K562 (cell line): ENCODE measurements around the gene IMMP2L. TPM values are rescaled to one million over a fixed set of nuclear protein-coding genes. Genes with fewer than 3 reads are reported as not detected.
A peak's percentile ranks its signal among the peaks of the same experiment; 100 is the strongest.

Experiments
- DPF2 ChIP-seq: fragments of 450-650 bp; IDR thresholded peaks from 2 replicates; pipeline ENCODE4 v1.6.1; 2016
- FOS ChIP-seq: IDR thresholded peaks from 3 replicates; pipeline ENCODE4 v1.6.1; 2011; ENCODE audit not compliant: insufficient read length; ENCODE audit errors: extremely low read depth
- GTF2F1 ChIP-seq: IDR thresholded peaks from 2 replicates; pipeline ENCODE4 v1.6.1; 2011; ENCODE audit warnings: low read depth, low read length, improper control_type of control experiment
- HMGN3 ChIP-seq: IDR thresholded peaks from 2 replicates; pipeline ENCODE4 v1.6.1; 2011; ENCODE audit warnings: borderline replicate concordance, low read depth, mild to moderate bottlenecking, mixed read lengths, low read length; ENCODE audit not compliant: insufficient read length; ENCODE audit errors: extremely low read depth
- HSF4 ChIP-seq: fragments of 250-450 bp; sonication (Bioruptor Pico); IDR thresholded peaks from 2 replicates; pipeline ENCODE4 v2.1.2; 2022; ENCODE audit warnings: mild to moderate bottlenecking, moderate library complexity, borderline replicate concordance
- KDM5B ChIP-seq: fragments of 200-600 bp; sonication (generic); IDR thresholded peaks from 2 replicates; pipeline ENCODE4 v1.6.1; 2012; ENCODE audit warnings: low read depth, mild to moderate bottlenecking, moderate library complexity, low read length, control low read depth, inconsistent platforms; ENCODE audit not compliant: insufficient replicate concordance
- MLLT1 ChIP-seq, 2 experiments: fragments of 450-650 bp; IDR thresholded peaks; 2 replicates each; pipeline ENCODE4 v1.6.1; 2016
- MTA2 ChIP-seq: fragments of 450-650 bp; IDR thresholded peaks from 2 replicates; pipeline ENCODE4 v1.6.1; 2016; ENCODE audit warnings: low read depth
- NONO ChIP-seq, 2 experiments: fragments of 200-400 bp in 1 of 2; fragments of 450-650 bp in 1 of 2; formaldehyde crosslinking in 1 of 2; IDR thresholded peaks; 2 replicates each; pipeline ENCODE4 v1.6.1; 2017; ENCODE audit warnings: low read depth in 2 of 2, mild to moderate bottlenecking in 2 of 2, moderate library complexity in 2 of 2, low read length in 1 of 2
- PHB ChIP-seq: fragments of 250-450 bp; sonication (Bioruptor Pico); IDR thresholded peaks from 2 replicates; pipeline ENCODE4 v1.5.0; 2021
- RFX1 ChIP-seq: fragments of 450-650 bp; IDR thresholded peaks from 2 replicates; pipeline ENCODE4 v1.6.1; 2016; ENCODE audit warnings: mild to moderate bottlenecking, moderate library complexity
- SAFB2 ChIP-seq: fragments of 200-400 bp; formaldehyde crosslinking; IDR thresholded peaks from 2 replicates; pipeline ENCODE4 v1.6.1; 2018; ENCODE audit warnings: borderline replicate concordance, low read length, low read depth, moderate library complexity; ENCODE audit not compliant: severe bottlenecking
- SMAD1 ChIP-seq: fragments of 150-350 bp; IDR thresholded peaks from 2 replicates; pipeline ENCODE4 v1.6.1; 2014; ENCODE audit warnings: low read length, low read depth; ENCODE audit not compliant: partially characterized antibody
- SP1 ChIP-seq: sonication (generic); formaldehyde crosslinking; IDR thresholded peaks from 2 replicates; pipeline ENCODE4 v1.8.1; 2022; ENCODE audit warnings: mild to moderate bottlenecking, missing genetic modification reagents
- TEAD4 ChIP-seq, 2 experiments: sonication (generic) in 1 of 2; formaldehyde crosslinking in 1 of 2; IDR thresholded peaks; 2 replicates each; pipeline versions ENCODE4 v1.6.1 to v1.8.0; 2012 to 2022; ENCODE audit warnings: borderline replicate concordance in 1 of 2, inconsistent platforms in 1 of 2, low read length in 1 of 2, mild to moderate bottlenecking in 1 of 2, missing genetic modification reagents in 1 of 2
- ZBTB12 ChIP-seq: fragments of 250-450 bp; sonication (Bioruptor Pico); IDR thresholded peaks from 2 replicates; pipeline ENCODE4 v1.4.0; 2020
- ZNF121 ChIP-seq: sonication (generic); formaldehyde crosslinking; conservative IDR thresholded peaks from 2 replicates; pipeline ENCODE4 v1.8.0; 2022; ENCODE audit warnings: missing genetic modification reagents
- polyA plus RNA-seq, 8 experiments: library from polyadenylated mRNA; depleted of rRNA in 4 of 8; stranded (reverse) in 5 of 8; unstranded in 3 of 8; fragments of >200 nt; fragmentation: Nextera tagmentation in 2 of 8; fragmentation: Illumina TruSeq in 1 of 8; extraction: Ambion mirVana in 2 of 8; extraction: Trizol in 1 of 8; gene quantifications; 2 replicates each; pipeline versions ENCODE4 v1.2.1 to v1.2.3, GENCODE V29; 2011 to 2014; ENCODE audit warnings: inconsistent platforms in 1 of 8, missing spikeins in 1 of 8
- total RNA-seq, 7 experiments: library from RNA; depleted of rRNA in 6 of 7; stranded (reverse); fragments of >200 nt in 6 of 7; fragmentation: Illumina TruSeq in 2 of 7; extraction: Trizol in 2 of 7; gene quantifications; 2 replicates each; pipeline versions ENCODE4 v1.2.1 to v1.2.3, GENCODE V29; 2011 to 2021; ENCODE audit warnings: low replicate concordance in 1 of 7
- TF ChIP-seq, protein P1 (sequence below): fragments of 450-650 bp; IDR thresholded peaks from 2 replicates; pipeline ENCODE4 v1.6.1; 2014; ENCODE audit warnings: low read depth, mild to moderate bottlenecking, moderate library complexity, borderline replicate concordance
- TF ChIP-seq, protein P2 (sequence below): fragments of 200-400 bp; formaldehyde crosslinking; IDR thresholded peaks from 2 replicates; pipeline ENCODE4 v1.6.1; 2017; ENCODE audit warnings: mild to moderate bottlenecking, low read depth, low read length, moderate library complexity

IMMP2L gene
- total and polyA plus RNA-seq, 9 of the 15 experiments (the other 6 are each of a cell fraction or from before 2014, with no cell fraction given), result 29.7 to 116 (median 53.0) TPM

DNA sequence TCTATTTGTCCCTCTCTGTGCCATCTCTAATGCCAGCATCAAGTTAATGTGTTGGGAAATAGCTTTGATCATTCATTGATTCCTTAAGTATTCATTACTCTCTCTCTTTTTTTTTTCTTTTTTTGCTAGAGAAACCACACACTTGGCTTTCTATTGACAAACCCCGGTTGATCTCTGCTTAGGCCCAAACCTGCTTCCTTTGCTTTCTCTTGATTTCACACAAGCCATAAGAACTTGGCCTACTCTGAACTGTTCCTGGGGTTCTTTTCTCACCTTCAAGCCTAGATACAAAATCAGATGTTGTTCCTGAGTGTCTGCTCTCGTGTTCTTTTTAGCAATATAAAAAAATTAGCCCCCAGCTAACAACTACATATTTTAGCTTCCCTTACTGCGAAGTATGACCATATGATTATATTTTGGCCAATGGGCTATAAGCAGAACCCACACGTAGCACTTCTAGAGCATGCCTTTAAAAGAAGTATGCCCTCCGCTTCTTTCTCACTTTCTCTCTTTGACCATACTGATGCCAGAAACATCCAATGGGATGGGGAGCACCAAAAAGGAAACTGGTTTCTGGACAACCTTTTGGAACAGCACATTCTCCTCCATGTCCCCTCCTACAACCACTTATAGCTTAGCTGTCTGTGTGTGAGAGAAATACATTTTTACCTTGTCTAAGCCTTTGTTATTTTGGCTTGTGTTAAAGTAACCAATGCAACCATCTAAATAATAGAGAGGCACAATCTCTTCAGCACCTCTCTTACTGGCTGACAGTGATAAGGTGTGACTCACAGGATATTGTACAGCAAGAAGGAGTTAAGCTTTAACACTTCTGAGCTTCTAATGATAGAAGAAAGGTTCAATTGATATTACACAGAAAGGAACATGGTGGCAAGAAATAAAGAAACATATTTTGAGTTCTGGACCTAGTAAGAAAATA lies 568.0 kb downstream of the IMMP2L start (continued):
- peak; percentile 75 for TF ChIP-seq MTA2
- TF ChIP-seq ZBTB12, result no peak
- TF ChIP-seq FOS, result peak; percentile 51
- peak; percentile 62 for TF ChIP-seq RFX1
- no peak for TF ChIP-seq ZNF121 (CRISPR knock-in tag)
- TF ChIP-seq HMGN3, result no peak
- TF ChIP-seq, protein P1, sequence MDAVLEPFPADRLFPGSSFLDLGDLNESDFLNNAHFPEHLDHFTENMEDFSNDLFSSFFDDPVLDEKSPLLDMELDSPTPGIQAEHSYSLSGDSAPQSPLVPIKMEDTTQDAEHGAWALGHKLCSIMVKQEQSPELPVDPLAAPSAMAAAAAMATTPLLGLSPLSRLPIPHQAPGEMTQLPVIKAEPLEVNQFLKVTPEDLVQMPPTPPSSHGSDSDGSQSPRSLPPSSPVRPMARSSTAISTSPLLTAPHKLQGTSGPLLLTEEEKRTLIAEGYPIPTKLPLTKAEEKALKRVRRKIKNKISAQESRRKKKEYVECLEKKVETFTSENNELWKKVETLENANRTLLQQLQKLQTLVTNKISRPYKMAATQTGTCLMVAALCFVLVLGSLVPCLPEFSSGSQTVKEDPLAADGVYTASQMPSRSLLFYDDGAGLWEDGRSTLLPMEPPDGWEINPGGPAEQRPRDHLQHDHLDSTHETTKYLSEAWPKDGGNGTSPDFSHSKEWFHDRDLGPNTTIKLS, result no peak
- TF ChIP-seq HSF4 (CRISPR knock-in tag), result no peak
- TF ChIP-seq PHB, result no peak
- peak; percentile 94 for TF ChIP-seq TEAD4 (IDR thresholded peaks at IDR 0.05; ENCODE audit: low read length)
- no peak for TF ChIP-seq TEAD4 (CRISPR knock-in tag; IDR thresholded peaks at IDR 0.05; ENCODE audit: borderline replicate concordance)
- no peak for TF ChIP-seq KDM5B
- TF ChIP-seq DPF2, result peak; percentile 96
- TF ChIP-seq SP1 (CRISPR knock-in tag), result no peak
- TF ChIP-seq SAFB2, result no peak
- TF ChIP-seq, protein P2, sequence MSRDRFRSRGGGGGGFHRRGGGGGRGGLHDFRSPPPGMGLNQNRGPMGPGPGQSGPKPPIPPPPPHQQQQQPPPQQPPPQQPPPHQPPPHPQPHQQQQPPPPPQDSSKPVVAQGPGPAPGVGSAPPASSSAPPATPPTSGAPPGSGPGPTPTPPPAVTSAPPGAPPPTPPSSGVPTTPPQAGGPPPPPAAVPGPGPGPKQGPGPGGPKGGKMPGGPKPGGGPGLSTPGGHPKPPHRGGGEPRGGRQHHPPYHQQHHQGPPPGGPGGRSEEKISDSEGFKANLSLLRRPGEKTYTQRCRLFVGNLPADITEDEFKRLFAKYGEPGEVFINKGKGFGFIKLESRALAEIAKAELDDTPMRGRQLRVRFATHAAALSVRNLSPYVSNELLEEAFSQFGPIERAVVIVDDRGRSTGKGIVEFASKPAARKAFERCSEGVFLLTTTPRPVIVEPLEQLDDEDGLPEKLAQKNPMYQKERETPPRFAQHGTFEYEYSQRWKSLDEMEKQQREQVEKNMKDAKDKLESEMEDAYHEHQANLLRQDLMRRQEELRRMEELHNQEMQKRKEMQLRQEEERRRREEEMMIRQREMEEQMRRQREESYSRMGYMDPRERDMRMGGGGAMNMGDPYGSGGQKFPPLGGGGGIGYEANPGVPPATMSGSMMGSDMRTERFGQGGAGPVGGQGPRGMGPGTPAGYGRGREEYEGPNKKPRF, result no peak
- TF ChIP-seq GTF2F1, result no peak
- no peak for TF ChIP-seq NONO (IDR thresholded peaks at IDR 0.05; ENCODE audit: low read depth in 2 of 2, low read length in 1 of 2)
- no peak for TF ChIP-seq MLLT1 (IDR thresholded peaks at IDR 0.05)
- TF ChIP-seq SMAD1, result peak; percentile 74
